A673 (cell line): ENCODE data around the gene EXOSC10.

Experiments used
- EZH2 ChIP-seq: fragments of 200-600 bp; sonication (generic); IDR thresholded peaks from 2 replicates; pipeline ENCODE4 v1.6.1; 2017; ENCODE audit warnings: borderline replicate concordance, low read depth, mild to moderate bottlenecking, mixed read lengths, antibody characterized with exemption, low read length; ENCODE audit not compliant: poor library complexity, severe bottlenecking
- TF ChIP-seq, protein P1 (sequence below): fragments of 300-800, 200-600 bp; sonication (generic); conservative IDR thresholded peaks from 2 replicates; pipeline ENCODE4 v1.5.1; 2017; ENCODE audit warnings: low read depth, mild to moderate bottlenecking, antibody characterized with exemption, low read length, moderate library complexity, mixed read lengths

DNA sequence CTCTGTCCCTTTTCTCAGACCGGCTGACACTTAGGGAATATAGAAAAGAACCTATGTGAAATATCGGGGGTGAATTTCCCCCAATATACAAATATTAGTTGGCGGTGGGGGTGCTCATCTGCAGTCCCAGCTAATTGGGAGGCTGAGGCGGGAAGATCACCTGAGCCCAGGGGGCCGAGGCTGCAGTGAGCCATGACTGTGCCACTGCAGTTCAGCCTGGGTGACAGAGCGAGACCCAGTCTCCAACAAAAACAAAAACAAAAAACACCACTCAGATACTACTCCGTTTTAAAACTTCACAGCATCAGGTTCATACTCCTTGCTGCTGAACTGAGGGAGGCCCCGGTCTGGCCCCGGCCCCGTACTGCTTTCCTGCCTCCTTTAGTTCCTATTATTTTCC is 5.9 kb upstream of the EXOSC10 start:
- TF ChIP-seq, protein P1, sequence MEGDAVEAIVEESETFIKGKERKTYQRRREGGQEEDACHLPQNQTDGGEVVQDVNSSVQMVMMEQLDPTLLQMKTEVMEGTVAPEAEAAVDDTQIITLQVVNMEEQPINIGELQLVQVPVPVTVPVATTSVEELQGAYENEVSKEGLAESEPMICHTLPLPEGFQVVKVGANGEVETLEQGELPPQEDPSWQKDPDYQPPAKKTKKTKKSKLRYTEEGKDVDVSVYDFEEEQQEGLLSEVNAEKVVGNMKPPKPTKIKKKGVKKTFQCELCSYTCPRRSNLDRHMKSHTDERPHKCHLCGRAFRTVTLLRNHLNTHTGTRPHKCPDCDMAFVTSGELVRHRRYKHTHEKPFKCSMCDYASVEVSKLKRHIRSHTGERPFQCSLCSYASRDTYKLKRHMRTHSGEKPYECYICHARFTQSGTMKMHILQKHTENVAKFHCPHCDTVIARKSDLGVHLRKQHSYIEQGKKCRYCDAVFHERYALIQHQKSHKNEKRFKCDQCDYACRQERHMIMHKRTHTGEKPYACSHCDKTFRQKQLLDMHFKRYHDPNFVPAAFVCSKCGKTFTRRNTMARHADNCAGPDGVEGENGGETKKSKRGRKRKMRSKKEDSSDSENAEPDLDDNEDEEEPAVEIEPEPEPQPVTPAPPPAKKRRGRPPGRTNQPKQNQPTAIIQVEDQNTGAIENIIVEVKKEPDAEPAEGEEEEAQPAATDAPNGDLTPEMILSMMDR: no peak
- TF ChIP-seq EZH2: no peak
